Colonic mucosa (tissue), 4 donors: ENCODE measurements around the gene DAZAP2. TPM values are rescaled to one million over a fixed set of nuclear protein-coding genes. Genes with fewer than 3 reads are reported as not detected.

Experiments used
- DNase-seq: peaks from one replicate; pipeline ENCODE4 v3.0.0-alpha.2; 2020
- H3K27ac ChIP-seq: fragments of 200-600 bp; one replicate; pipeline ENCODE4 v1.8.0; 2021
- H3K27me3 ChIP-seq: fragments of 200-600 bp; one replicate; pipeline ENCODE4 v1.8.0; 2021
- H3K36me3 ChIP-seq: fragments of 200-600 bp; one replicate; pipeline ENCODE4 v1.8.0; 2021
- H3K4me1 ChIP-seq: fragments of 200-600 bp; one replicate; pipeline ENCODE4 v1.8.0; 2021; ENCODE audit warnings: mild to moderate bottlenecking
- H3K4me3 ChIP-seq: fragments of 200-600 bp; one replicate; pipeline ENCODE4 v1.8.0; 2021
- H3K9ac ChIP-seq, 2 donors: one replicate each; pipeline ENCODE4 v1.7.0; 2013; ENCODE audit warnings: control low read depth in 2 of 2, low read depth in 2 of 2, low read length in 2 of 2
- H3K9me3 ChIP-seq: fragments of 200-600 bp; one replicate; pipeline ENCODE4 v1.8.0; 2021
- CTCF ChIP-seq: fragments of 200-600 bp; IDR thresholded peaks from one replicate; pipeline ENCODE4 v1.8.0; 2022; ENCODE audit warnings: antibody characterized with exemption, mild to moderate bottlenecking
- intact Hi-C: fragments of 100-400 bp; cut with DNase I; formaldehyde crosslinking; loops from one replicate; pipeline ENCODE4 v1.14.1; 2022
- total RNA-seq, 2 donors: library from RNA; stranded (reverse); fragmentation: NEBNext Ultra II Directional in 1 of 2; extraction: Animal tissue kit (Norgen Biotek cat#: 25700) in 1 of 2; gene quantifications; one replicate each; pipeline ENCODE4 v1.2.1, GENCODE V29; 2021
- donor health status: healthy.
- donor health status: DM: no; HTN: no; CAD: no.
- donor health status: DM: no; HTN: no; CAD: no.

DAZAP2 gene
- total RNA-seq, 2 donors from 2014 or later = 220 to 291 TPM

GRCh38 chr12:51195841-51196240, 42.8 kb upstream of the DAZAP2 start:
- Histone ChIP-seq H3K4me3 (no peak overlapping the region), H3K27ac (no peak overlapping the region), H3K4me1 (no peaks in the 10 kb centered on the region), H3K27me3 (no peaks in the 10 kb centered on the region), H3K9me3 (no peaks in the 10 kb centered on the region), H3K9ac (no peak overlapping the region), H3K36me3 (no peaks in the 10 kb centered on the region)
- intact Hi-C loops = no loop called here
- no peak for TF ChIP-seq CTCF
- DNase-seq = no peak

- no peak for TF ChIP-seq CTCF
- no peaks in the 10 kb centered on the region for H3K9me3 ChIP-seq
- no peak overlapping the region for H3K27ac ChIP-seq
- H3K9ac ChIP-seq = no peak overlapping the region
- no peaks in the 10 kb centered on the region for H3K27me3 ChIP-seq
- intact Hi-C loops = no loop called here
- H3K4me3 ChIP-seq = no peak overlapping the region
- no peaks in the 10 kb centered on the region for H3K4me1 ChIP-seq
- no peak for DNase-seq
- H3K36me3 ChIP-seq = no peaks in the 10 kb centered on the region
Observed at GRCh38 chr12:51196547-51196946, 42.1 kb upstream of the DAZAP2 start.

- intact Hi-C loops = no loop called here
- no peaks in the 10 kb centered on the region for H3K9me3 ChIP-seq
- no peaks in the 10 kb centered on the region for H3K36me3 ChIP-seq
- H3K4me1 ChIP-seq = no peaks in the 10 kb centered on the region
- H3K9ac ChIP-seq = no peak overlapping the region
- no peak for TF ChIP-seq CTCF
- DNase-seq = no peak
- H3K27ac ChIP-seq = no peak overlapping the region
- H3K27me3 ChIP-seq = no peaks in the 10 kb centered on the region
- no peak overlapping the region for H3K4me3 ChIP-seq
Observed at GRCh38 chr12:51197736-51198567, 40.7 kb upstream of the DAZAP2 start.

GRCh38 chr12:51198568-51199365, 39.9 kb upstream of the DAZAP2 start:
- Histone ChIP-seq H3K27ac (no peak overlapping the region), H3K4me1 (no peaks in the 10 kb centered on the region), H3K9me3 (no peaks in the 10 kb centered on the region), H3K4me3 (no peak overlapping the region), H3K36me3 (no peaks in the 10 kb centered on the region), H3K9ac (no peak overlapping the region), H3K27me3 (no peaks in the 10 kb centered on the region)
- TF ChIP-seq CTCF = no peak
- intact Hi-C loops = no loop called here
- no peak for DNase-seq

GRCh38 chr12:51199366-51199945, 39.2 kb upstream of the DAZAP2 start:
- Histone ChIP-seq H3K9ac (no peak overlapping the region), H3K4me3 (no peak overlapping the region), H3K36me3 (no peaks in the 10 kb centered on the region), H3K9me3 (no peaks in the 10 kb centered on the region), H3K4me1 (no peaks in the 10 kb centered on the region), H3K27ac (no peak overlapping the region), H3K27me3 (no peaks in the 10 kb centered on the region)
- intact Hi-C loops = no loop called here
- TF ChIP-seq CTCF = no peak
- DNase-seq = no peak
